Spinal cord (tissue), 4 donors: ENCODE results near the gene KIF15. TPM values are rescaled to one million over a fixed set of nuclear protein-coding genes. Genes with fewer than 3 reads are reported as not detected.

Source experiments
- polyA plus RNA-seq, 2 donors: library from polyadenylated mRNA; unstranded; fragments of 120-200 nt; gene quantifications; one replicate each; pipeline ENCODE4 v1.2.1, GENCODE V29; 2013; ENCODE audit not compliant: insufficient read length in 2 of 2
- total RNA-seq, 2 donors: library from RNA; depleted of rRNA in 1 of 2; stranded (reverse); fragments of 120-200 nt in 1 of 2; fragments of >200 nt in 1 of 2; gene quantifications; one replicate each; pipeline versions ENCODE4 v1.2.3 to v1.2.4, GENCODE V29; 2013 to 2014

KIF15 gene
- total and polyA plus RNA-seq, 4 donors = 10.4 to 14.0 (median 13.0) TPM

Other genes starting within 250 kb of the KIF15 start
- gene ZKSCAN7, start 206.6 kb upstream of the KIF15 start, total RNA-seq = 10 to 100 TPM; 13.8 to 16.5 TPM
- gene ZKSCAN7, start 206.6 kb upstream of the KIF15 start, polyA plus RNA-seq = 10 to 100 TPM in 1 of 2 donors, 1 to 10 TPM in 1; 9.6 to 12.4 TPM
- gene ZNF660, start 176.8 kb upstream of the KIF15 start, total RNA-seq = 10 to 100 TPM; 10.0 to 12.7 TPM
- 1 to 10 TPM; 8.3 to 9.3 TPM for gene ZNF660, start 176.8 kb upstream of the KIF15 start, polyA plus RNA-seq
- gene ZNF197, start 136.8 kb upstream of the KIF15 start, total RNA-seq = 10 to 100 TPM; 29.4 to 36.5 TPM
- 10 to 100 TPM; 25.5 to 31.9 TPM for gene ZNF197, start 136.8 kb upstream of the KIF15 start, polyA plus RNA-seq
- 10 to 100 TPM; 16.3 to 18.1 TPM for gene ZNF35, start 113.1 kb upstream of the KIF15 start, total RNA-seq
- 1 to 10 TPM; 9.5 to 9.6 TPM for gene ZNF35, start 113.1 kb upstream of the KIF15 start, polyA plus RNA-seq
- 10 to 100 TPM in 1 of 2 donors, 1 to 10 TPM in 1; 9.8 to 13.1 TPM for gene ZNF502, start 49.1 kb upstream of the KIF15 start, total RNA-seq
- 1 to 10 TPM; 9.3 to 9.6 TPM for gene ZNF502, start 49.1 kb upstream of the KIF15 start, polyA plus RNA-seq
- 10 to 100 TPM; 15.9 TPM for gene ZNF501, start 32.2 kb upstream of the KIF15 start, total RNA-seq
- gene ZNF501, start 32.2 kb upstream of the KIF15 start, polyA plus RNA-seq = 10 to 100 TPM; 10.8 to 12.4 TPM
- 10 to 100 TPM; 40.8 to 44.3 TPM for gene KIAA1143, start 175 bp upstream of the KIF15 start, total RNA-seq
- 10 to 100 TPM; 32.8 to 44.7 TPM for gene KIAA1143, start 175 bp upstream of the KIF15 start, polyA plus RNA-seq
- gene TMEM42, start 100.1 kb downstream of the KIF15 start, total RNA-seq = 10 to 100 TPM; 11.1 to 30.7 TPM
- 10 to 100 TPM; 22.7 to 24.2 TPM for gene TMEM42, start 100.1 kb downstream of the KIF15 start, polyA plus RNA-seq
- under 1 TPM in 1 of 2 donors, not detected in 1; 0.06 TPM for gene TGM4, start 112.8 kb downstream of the KIF15 start, total RNA-seq
- under 1 TPM; 0.08 to 0.17 TPM for gene TGM4, start 112.8 kb downstream of the KIF15 start, polyA plus RNA-seq
- gene ZDHHC3, start 214.4 kb downstream of the KIF15 start, total RNA-seq = 10 to 100 TPM; 57.8 to 95.8 TPM
- gene ZDHHC3, start 214.4 kb downstream of the KIF15 start, polyA plus RNA-seq = 10 to 100 TPM; 66.7 to 74.6 TPM
- 10 to 100 TPM; 26.2 to 57.7 TPM for gene EXOSC7, start 214.4 kb downstream of the KIF15 start, total RNA-seq
- gene EXOSC7, start 214.4 kb downstream of the KIF15 start, polyA plus RNA-seq = 10 to 100 TPM; 38.5 to 53.5 TPM